SK-N-MC (cell line): Measurements from ENCODE around the gene MAFG.
A peak's percentile ranks its signal among the peaks of the same experiment; 100 is the strongest.

ENCODE experiments used
- DNase-seq: peaks from one replicate; pipeline ENCODE4 v3.0.0-alpha.2; 2011; ENCODE audit warnings: low read depth, low spot score
- H3K27ac ChIP-seq: fragments of 200-600 bp; sonication (generic); 2 replicates; pipeline ENCODE4 v1.5.1; 2016; ENCODE audit warnings: mixed run types
- H3K36me3 ChIP-seq: fragments of 200-600 bp; sonication (generic); 2 replicates; pipeline ENCODE4 v1.6.1; 2017; ENCODE audit warnings: antibody characterized with exemption, low read length, mixed read lengths; ENCODE audit not compliant: insufficient read depth
- H3K4me3 ChIP-seq: fragments of 200-600 bp; sonication (generic); 2 replicates; pipeline ENCODE4 v1.5.1; 2016
- H3K9ac ChIP-seq: fragments of 200-600 bp; sonication (generic); 2 replicates; pipeline ENCODE4 v1.8.0; 2017; ENCODE audit warnings: mixed run types, mixed read lengths; ENCODE audit not compliant: insufficient read length
- H3K9me3 ChIP-seq: fragments of 200-600 bp; sonication (generic); 2 replicates; pipeline ENCODE4 v1.6.1; 2017; ENCODE audit warnings: low read depth, mild to moderate bottlenecking, antibody characterized with exemption, low read length, moderate library complexity, mixed read lengths
- EZH2 ChIP-seq: fragments of 200-600 bp; sonication (generic); IDR thresholded peaks from one replicate; pipeline ENCODE4 v1.6.1; 2017; ENCODE audit warnings: antibody characterized with exemption
- FOXP2 ChIP-seq: optimal IDR thresholded peaks from 2 replicates; pipeline ENCODE3; 2011; ENCODE audit warnings: mild to moderate bottlenecking, moderate library complexity; ENCODE audit not compliant: insufficient read depth; ENCODE audit errors: extremely low read length, control extremely low read depth
- POLR2AphosphoS5 ChIP-seq: IDR thresholded peaks from 2 replicates; pipeline ENCODE4 v1.6.1; 2012; ENCODE audit warnings: mild to moderate bottlenecking, low read depth, low read length, borderline replicate concordance

Gene MAFG

GRCh38 chr17:81934098-81934757 lies 6.7 kb upstream of the MAFG start:
- H3K36me3 ChIP-seq = peaks cover 5% of the 10 kb centered on the region; the same call in 1 of the 2 replicates
- no peak overlapping the region for H3K4me3 ChIP-seq
- H3K9ac ChIP-seq = no peak overlapping the region
- no peak overlapping the region for H3K27ac ChIP-seq
- H3K9me3 ChIP-seq = no peaks in the 10 kb centered on the region
- DNase-seq = no peak
- TF ChIP-seq POLR2AphosphoS5 (no peak), FOXP2 (no peak), EZH2 (no peak)

DNA sequence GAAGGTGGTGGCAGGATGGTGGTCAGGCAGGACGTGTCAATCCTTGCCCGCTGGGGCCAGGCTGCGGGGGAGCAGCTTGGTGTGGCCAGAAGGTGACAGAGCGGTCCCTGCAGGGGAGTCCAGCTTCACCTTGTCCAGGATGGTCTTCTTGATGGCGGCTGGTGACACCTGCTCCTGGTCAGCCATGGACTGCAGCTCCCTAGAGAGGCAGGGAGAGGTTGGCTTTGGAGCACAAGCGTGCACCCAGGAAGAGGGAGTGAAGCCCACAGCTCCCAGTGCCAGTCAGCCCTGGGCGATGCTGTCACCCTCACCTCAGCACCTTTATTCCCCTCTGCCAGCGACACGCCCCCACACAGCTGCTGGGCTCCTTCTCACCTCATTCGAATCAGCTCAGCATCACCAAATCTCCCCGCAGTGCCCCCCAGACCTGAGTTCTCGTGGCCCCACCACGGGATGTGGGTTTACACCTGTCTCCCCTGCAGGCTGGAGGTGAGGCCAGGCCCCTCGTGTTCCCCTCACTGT lies 5.7 kb upstream of the MAFG start:
- H3K9ac ChIP-seq = no peak overlapping the region
- H3K36me3 ChIP-seq = peaks cover 5% of the 10 kb centered on the region; the same call in 1 of the 2 replicates
- no peak overlapping the region for H3K4me3 ChIP-seq
- TF ChIP-seq FOXP2 (no peak), EZH2 (no peak), POLR2AphosphoS5 (peak; percentile 27; the same call in 1 of the 2 replicates)
- no peaks in the 10 kb centered on the region for H3K9me3 ChIP-seq
- H3K27ac ChIP-seq = no peak overlapping the region
- DNase-seq = no peak

GRCh38 chr17:81932333-81932983 lies 4.9 kb upstream of the MAFG start:
- H3K9me3 ChIP-seq = no peaks in the 10 kb centered on the region
- no peak overlapping the region for H3K27ac ChIP-seq
- no peak overlapping the region for H3K4me3 ChIP-seq
- DNase-seq = no peak
- H3K9ac ChIP-seq = no peak overlapping the region
- H3K36me3 ChIP-seq = peaks cover 5% of the 10 kb centered on the region; the same call in 1 of the 2 replicates
- TF ChIP-seq EZH2 (no peak), POLR2AphosphoS5 (peak; percentile 2; the same call in 1 of the 2 replicates)

DNA sequence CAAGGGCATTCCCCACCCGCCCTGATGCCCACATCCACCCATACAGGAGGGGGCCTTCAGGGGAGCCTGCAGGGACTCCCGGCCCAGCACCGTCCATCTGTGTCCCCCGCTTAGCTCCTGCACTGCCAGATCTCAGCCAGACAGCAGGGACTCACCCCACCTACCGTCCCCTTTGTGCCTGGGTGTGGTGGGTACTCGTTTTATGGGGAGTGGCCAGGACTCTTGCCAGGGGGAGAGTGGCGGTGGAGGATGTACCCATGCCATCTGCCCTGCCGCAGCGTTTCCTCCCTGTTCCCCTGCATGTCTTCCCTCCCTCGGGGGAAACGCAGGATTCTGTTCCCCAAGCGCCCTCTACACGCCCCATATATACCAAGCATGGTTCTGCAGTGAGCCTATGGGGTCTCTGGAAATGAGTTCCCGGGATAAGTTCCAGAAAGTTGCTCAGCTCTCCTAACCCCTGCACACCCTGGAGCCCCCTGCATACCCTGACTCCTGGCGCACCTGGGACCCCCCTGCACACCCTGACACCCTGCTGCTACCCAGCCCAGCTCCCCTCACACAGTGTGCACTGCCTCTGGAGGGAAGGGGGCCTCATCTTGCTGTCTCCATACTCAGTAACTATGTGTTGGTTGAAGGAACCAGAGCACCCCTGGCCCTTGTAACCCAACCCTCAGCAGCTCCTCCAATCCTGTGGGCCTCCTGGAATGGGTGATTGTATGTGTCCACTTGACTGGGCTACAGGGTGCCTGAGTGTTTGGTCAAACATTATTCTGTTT lies 4.2 kb upstream of the MAFG start:
- Histone ChIP-seq H3K27ac (no peak overlapping the region; the same call in 1 of the 2 replicates), H3K4me3 (no peak overlapping the region), H3K9me3 (no peaks in the 10 kb centered on the region), H3K36me3 (peaks cover 5% of the 10 kb centered on the region; the same call in 1 of the 2 replicates), H3K9ac (no peak overlapping the region)
- no peak for DNase-seq
- TF ChIP-seq POLR2AphosphoS5 = peak; percentile 70
- no peak for TF ChIP-seq EZH2
- TF ChIP-seq FOXP2 = no peak

DNA sequence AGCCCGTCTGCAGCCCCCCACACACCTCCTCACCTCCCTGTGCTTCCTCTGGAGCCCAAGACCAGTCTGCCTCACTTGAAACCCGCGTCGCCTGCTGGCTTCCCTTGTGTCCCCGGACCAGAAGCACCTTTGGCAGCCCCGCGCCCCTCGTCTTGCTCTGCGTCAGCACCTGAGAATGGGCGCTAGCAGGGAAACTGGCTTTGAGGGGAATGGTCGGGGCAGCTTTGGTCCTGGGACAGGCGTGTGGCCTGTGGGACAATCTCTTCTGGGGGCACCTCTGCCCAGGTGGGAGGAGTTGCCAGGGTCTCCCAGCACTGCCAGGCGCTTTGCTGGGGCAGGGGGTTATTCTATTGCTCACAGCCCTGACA lies 3.6 kb upstream of the MAFG start:
- Histone ChIP-seq H3K9ac (no peak overlapping the region), H3K27ac (no peak overlapping the region), H3K4me3 (no peak overlapping the region), H3K9me3 (no peaks in the 10 kb centered on the region), H3K36me3 (peaks cover 5% of the 10 kb centered on the region; the same call in 1 of the 2 replicates)
- TF ChIP-seq POLR2AphosphoS5 (no peak), EZH2 (no peak), FOXP2 (no peak)
- no peak for DNase-seq

- TF ChIP-seq EZH2 = no peak
- TF ChIP-seq FOXP2 = no peak
- TF ChIP-seq POLR2AphosphoS5 = no peak
- Histone ChIP-seq H3K9me3 (no peaks in the 10 kb centered on the region), H3K27ac (no peak overlapping the region), H3K4me3 (no peak overlapping the region), H3K9ac (no peak overlapping the region), H3K36me3 (peaks cover 5% of the 10 kb centered on the region; the same call in 1 of the 2 replicates)
- no peak for DNase-seq
Measured at GRCh38 chr17:81930142-81931125, 2.9 kb upstream of the MAFG start.
